Transverse colon (tissue), 4 donors: ENCODE data around the gene NIPAL1. TPM values are rescaled to one million over a fixed set of nuclear protein-coding genes. Genes with fewer than 3 reads are reported as not detected.

Experiments used
- DNase-seq: peaks from one replicate; pipeline ENCODE4 v3.0.0-alpha.2; 2019
- H3K27ac ChIP-seq, 4 donors: fragments of 200-600 bp; sonication (generic); 2 replicates each; pipeline ENCODE4 v1.5.1; 2016 to 2018; ENCODE audit warnings: inconsistent platforms in 4 of 4
- H3K27me3 ChIP-seq: fragments of 200-600 bp; sonication (generic); 2 replicates; pipeline ENCODE4 v1.5.1; 2017; ENCODE audit warnings: inconsistent platforms
- H3K36me3 ChIP-seq, 4 donors: fragments of 200-600 bp; sonication (generic); 2 replicates each; pipeline ENCODE4 v1.5.1; 2017 to 2019; ENCODE audit warnings: inconsistent platforms in 4 of 4
- H3K4me1 ChIP-seq, 4 donors: fragments of 200-600 bp; sonication (generic); 2 replicates each; pipeline ENCODE4 v1.5.1; 2017 to 2020; ENCODE audit warnings: inconsistent platforms in 4 of 4
- H3K4me3 ChIP-seq, 4 donors: fragments of 200-600 bp; sonication (generic); 1 replicate in 1 of 4; 2 replicates in 3 of 4; pipeline versions ENCODE4 v1.5.1 to v1.6.1; 2017 to 2019; ENCODE audit warnings: inconsistent platforms in 4 of 4
- H3K9me3 ChIP-seq, 2 donors: fragments of 200-600 bp; sonication (generic); 2 replicates each; pipeline ENCODE4 v1.5.1; 2017 to 2019; ENCODE audit warnings: inconsistent platforms in 2 of 2
- CTCF ChIP-seq, 5 experiments: fragments of 200-600 bp in 3 of 5; fragments of 450-650 bp in 2 of 5; sonication (generic) in 3 of 5; IDR thresholded peaks; 1 replicate in 2 of 5; 2 replicates in 3 of 5; pipeline ENCODE4 v1.5.1; 2016 to 2017; ENCODE audit warnings: antibody characterized with exemption in 5 of 5, inconsistent platforms in 3 of 5, mild to moderate bottlenecking in 2 of 5, moderate library complexity in 1 of 5
- EP300 ChIP-seq: sonication (generic); formaldehyde crosslinking; IDR thresholded peaks from one replicate; pipeline ENCODE4 v1.6.1; 2017; ENCODE audit warnings: antibody characterized with exemption, low read depth
- POLR2A ChIP-seq: fragments of 450-650 bp; IDR thresholded peaks from one replicate; pipeline ENCODE4 v1.6.1; 2016; ENCODE audit warnings: antibody characterized with exemption, mild to moderate bottlenecking, moderate library complexity
- POLR2AphosphoS5 ChIP-seq, 3 donors: sonication (generic); formaldehyde crosslinking; IDR thresholded peaks; one replicate each; pipeline ENCODE4 v1.6.1; 2016; ENCODE audit warnings: antibody characterized with exemption in 3 of 3
- WGBS, 2 donors: methylation state at CpG; one replicate each; pipeline ENCODE4 v1.1.5; 2018; ENCODE audit warnings: low coverage in 1 of 2; 5-methylcytosine and 5-hydroxymethylcytosine counted together
- in situ Hi-C, 4 donors: fragments of 200-750 bp; cut with MboI; loops; one replicate each; pipeline versions ENCODE4 v1.15.0 to v1.15.1; 2017; ENCODE audit warnings: low sequenced_read_pairs in 3 of 4, low pct_ligation_motif_present in 1 of 4, low pct_unique_long_range_greater_than_20kb in 1 of 4
- intact Hi-C: fragments of 100-400 bp; cut with DNase I; formaldehyde crosslinking; loops from one replicate; pipeline ENCODE4 v1.15.1; 2023; ENCODE audit warnings: low total_unique reads
- total RNA-seq, 4 donors: library from RNA; depleted of rRNA; stranded (reverse); fragments of >200 nt; gene quantifications; one replicate each; pipeline ENCODE4 v1.1.0, GENCODE V29; 2016

Gene NIPAL1
- total RNA-seq, 4 donors from 2014 or later = 37.5 to 47.7 (median 41.1) TPM

- no peak for DNase-seq
- Histone ChIP-seq H3K4me3 (no peak overlapping the region), H3K27ac (no peak overlapping the region), H3K4me1 (peaks cover 0 to 5% (median 0%) of the 10 kb centered on the region in 4 donors), H3K27me3 (no peaks in the 10 kb centered on the region), H3K9me3 (no peaks in the 10 kb centered on the region), H3K36me3 (no peaks in the 10 kb centered on the region)
- in situ Hi-C loops (loop anchor here in 1 of 4 donors (10.0 kb wide), 1 partner anchor 46 kb away; no protein-coding TSS in a partner anchor), intact Hi-C loops (loop anchor here (10.0 kb wide), 2 partner anchors 76 to 156 kb away; no protein-coding TSS in a partner anchor)
- 67 to 85% methylated on average over 1 of the region's 1 CpG for WGBS, 2 donors
- TF ChIP-seq POLR2A (no peak), EP300 (no peak), POLR2AphosphoS5 (IDR thresholded peaks at IDR 0.05) (no peak), CTCF (IDR thresholded peaks at IDR 0.05) (no peak)
These were observed 64.6 kb downstream of the NIPAL1 start for GRCh38 chr4:48081196-48081595.

- no peaks in the 10 kb centered on the region for H3K36me3 ChIP-seq
- no peak overlapping the region for H3K4me3 ChIP-seq
- WGBS, 2 donors = 86% methylated on average over 1 of the region's 2 CpGs; no CpG with 5 or more reads in 1 of the 2 donors
- intact Hi-C loops (loop anchor here (10.0 kb wide), 2 partner anchors 78 to 158 kb away; no protein-coding TSS in a partner anchor), in situ Hi-C loops (loop anchor here in 1 of 4 donors (10.0 kb wide), 1 partner anchor 48 kb away; no protein-coding TSS in a partner anchor)
- no peak for DNase-seq
- no peak for TF ChIP-seq POLR2A
- no peak for TF ChIP-seq EP300
- no peak for TF ChIP-seq POLR2AphosphoS5 (IDR thresholded peaks at IDR 0.05)
- TF ChIP-seq CTCF (IDR thresholded peaks at IDR 0.05) = no peak
- no peaks in the 10 kb centered on the region for H3K9me3 ChIP-seq
- H3K27ac ChIP-seq = no peak overlapping the region
- H3K27me3 ChIP-seq = no peaks in the 10 kb centered on the region
- peaks cover 0 to 5% (median 0%) of the 10 kb centered on the region in 4 donors for H3K4me1 ChIP-seq
These were observed 66.4 kb downstream of the NIPAL1 start for GRCh38 chr4:48082956-48083355.

- TF ChIP-seq EP300 = no peak
- no peak for TF ChIP-seq CTCF (IDR thresholded peaks at IDR 0.05)
- TF ChIP-seq POLR2A = no peak
- no peak for TF ChIP-seq POLR2AphosphoS5 (IDR thresholded peaks at IDR 0.05)
- in situ Hi-C loops = loop anchor here in 1 of 4 donors (10.0 kb wide), 1 partner anchor 51 kb away; no protein-coding TSS in a partner anchor
- 58 to 67% methylated on average over 4 to 8 of the region's 8 CpGs for WGBS, 2 donors
- H3K27ac ChIP-seq = no peak overlapping the region
- no peak overlapping the region for H3K4me3 ChIP-seq
- H3K36me3 ChIP-seq = no peaks in the 10 kb centered on the region
- intact Hi-C loops = loop anchor here (10.0 kb wide), 2 partner anchors 81 to 161 kb away; no protein-coding TSS in a partner anchor
- no peaks in the 10 kb centered on the region for H3K27me3 ChIP-seq
- H3K9me3 ChIP-seq = no peaks in the 10 kb centered on the region
- no peak for DNase-seq
- no peaks in the 10 kb centered on the region for H3K4me1 ChIP-seq
These were observed 69.4 kb downstream of the NIPAL1 start for GRCh38 chr4:48085821-48086589.

Other genes with a start within 250 kb of the NIPAL1 start
- gene CORIN, start 178.7 kb upstream of the NIPAL1 start, total RNA-seq = 1 to 10 TPM in 1 of 4 donors, under 1 TPM in 1, not detected in 2; 0.82 to 1.6 TPM
- gene NFXL1, start 102.2 kb upstream of the NIPAL1 start, total RNA-seq = 10 to 100 TPM in 2 of 4 donors, 1 to 10 TPM in 2; 2.0 to 22.4 (median 9.3) TPM
- gene CNGA1, start 91 bp upstream of the NIPAL1 start, total RNA-seq = 10 to 100 TPM in 3 of 4 donors, 1 to 10 TPM in 1; 1.2 to 21.0 (median 15.0) TPM
- 1 to 10 TPM; 2.6 to 10.0 (median 6.8) TPM for gene TXK, start 117.5 kb downstream of the NIPAL1 start, total RNA-seq